Germinal center (tissue), 1 donor: ENCODE results near the gene HMCES.
A peak's percentile ranks its signal among the peaks of the same experiment; 100 is the strongest.
"Not testable (repeated sequence)": the region's sequence is repeated elsewhere in the genome, so short reads cannot be mapped to it uniquely, and the experiment has no call there.

Experiments
- DNase-seq: peaks from one replicate; pipeline ENCODE4 v3.0.0; 2012; ENCODE audit warnings: mixed read lengths, low spot score

The HMCES gene

GRCh38 chr3:129321887-129322286, 43.2 kb downstream of the HMCES start:
- DNase-seq = no peak

DNA sequence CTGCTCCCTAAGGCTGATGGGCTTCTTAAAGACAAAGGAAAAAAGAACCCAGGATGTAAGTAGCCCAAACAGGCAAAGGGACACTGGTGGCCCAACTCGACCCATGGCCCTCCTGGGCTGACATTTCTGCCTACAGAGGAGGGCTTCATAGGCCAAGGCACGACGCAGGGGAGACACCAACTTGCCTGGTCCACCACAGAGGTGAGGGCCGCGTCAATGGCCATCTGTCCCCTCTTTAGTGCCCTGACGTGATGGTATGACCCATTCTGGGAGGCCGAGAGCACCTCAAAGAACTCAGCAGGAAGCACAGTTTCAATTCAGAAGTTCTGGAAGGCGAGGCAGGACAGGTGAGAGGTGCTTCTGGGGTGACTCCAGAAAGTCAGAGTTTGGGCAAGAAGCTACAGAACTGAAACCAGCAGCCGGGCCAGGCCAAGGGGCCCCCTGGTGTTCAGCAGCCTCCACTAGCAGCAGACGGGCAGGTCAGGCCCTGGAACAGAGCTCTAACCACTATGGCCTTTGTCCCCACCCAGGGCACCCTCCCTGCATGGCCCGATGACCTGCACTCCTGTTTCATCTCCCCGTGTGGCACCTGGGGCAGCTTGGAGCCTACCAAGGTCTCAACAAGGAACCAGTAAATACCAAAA, 45.1 kb downstream of the HMCES start:
- DNase-seq = peak; percentile 73

- DNase-seq = no peak
Observed at GRCh38 chr3:129324855-129325254, 46.2 kb downstream of the HMCES start.

- no peak for DNase-seq
Observed at GRCh38 chr3:129325383-129325782, 46.7 kb downstream of the HMCES start.

- DNase-seq = no peak
Observed at GRCh38 chr3:129326138-129326537, 47.5 kb downstream of the HMCES start.

GRCh38 chr3:129326595-129326994, 47.9 kb downstream of the HMCES start:
- no peak for DNase-seq

DNA sequence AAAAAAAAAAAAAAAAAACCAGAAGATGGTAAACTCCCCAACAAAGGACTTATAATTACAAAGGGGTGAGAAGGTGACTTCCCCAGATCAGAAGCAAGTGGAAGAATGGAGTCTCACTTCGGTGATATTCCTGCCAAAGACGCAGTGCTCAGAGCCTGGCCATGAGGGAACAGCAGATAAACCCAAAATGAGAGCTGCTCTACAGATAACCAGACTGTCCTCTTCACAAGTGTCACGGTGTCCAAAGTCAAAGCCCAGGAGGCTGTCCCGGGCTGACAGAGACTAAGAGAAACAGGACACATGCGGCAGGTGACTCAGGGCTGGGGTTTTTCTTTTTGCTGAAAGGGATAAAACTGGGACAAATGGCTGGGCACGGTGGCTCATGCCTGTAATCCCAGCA, 48.8 kb downstream of the HMCES start:
- no peak for DNase-seq

- DNase-seq = no peak
Observed at GRCh38 chr3:129329858-129330257, 51.2 kb downstream of the HMCES start.

DNA sequence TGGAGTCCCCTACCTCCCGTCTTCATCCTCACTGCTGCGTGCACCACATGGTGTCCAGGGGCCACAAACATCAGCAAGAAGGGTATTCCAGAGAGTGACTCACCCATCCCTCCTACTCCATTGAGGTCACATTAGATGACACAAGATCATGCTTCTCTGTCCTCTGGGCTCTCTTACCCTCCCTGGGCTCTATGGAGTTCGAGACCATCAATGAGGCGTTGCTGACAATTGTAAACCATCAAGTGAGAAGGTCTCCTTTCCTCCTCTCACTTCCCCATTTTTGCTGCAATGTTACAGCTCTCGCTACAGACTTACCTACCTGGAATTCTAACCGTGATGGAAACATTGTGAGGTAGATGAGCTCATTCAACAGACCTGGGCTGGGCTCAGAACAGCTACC, 51.7 kb downstream of the HMCES start:
- DNase-seq = no peak

- DNase-seq = no peak
Observed at GRCh38 chr3:129333891-129334290, 55.2 kb downstream of the HMCES start.

- DNase-seq = no peak
Observed at GRCh38 chr3:129336093-129336706, 57.5 kb downstream of the HMCES start.

GRCh38 chr3:129337719-129338118, 59.0 kb downstream of the HMCES start:
- DNase-seq = not testable (repeated sequence)

- not testable (repeated sequence) for DNase-seq
Observed at GRCh38 chr3:129339186-129339585, 60.5 kb downstream of the HMCES start.

DNA sequence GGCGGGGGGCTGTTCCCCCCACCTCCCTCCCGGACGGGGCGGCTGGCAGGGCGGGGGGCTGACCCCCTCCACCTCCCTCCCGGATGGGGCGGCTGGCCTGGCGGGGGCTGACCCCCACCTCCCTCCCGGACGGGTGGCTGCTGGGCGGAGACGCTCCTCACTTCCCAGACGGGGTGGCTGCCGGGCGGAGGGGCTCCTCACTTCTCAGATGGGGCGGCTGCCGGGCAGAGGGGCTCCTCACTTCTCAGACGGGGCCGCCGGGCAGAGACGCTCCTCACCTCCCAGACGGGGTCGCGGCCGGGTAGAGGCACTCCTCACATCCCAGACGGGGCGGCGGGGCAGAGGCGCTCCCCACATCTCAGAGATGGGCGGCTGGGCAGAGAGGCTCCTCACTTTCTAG, 61.2 kb downstream of the HMCES start:
- DNase-seq = not testable (repeated sequence)

DNA sequence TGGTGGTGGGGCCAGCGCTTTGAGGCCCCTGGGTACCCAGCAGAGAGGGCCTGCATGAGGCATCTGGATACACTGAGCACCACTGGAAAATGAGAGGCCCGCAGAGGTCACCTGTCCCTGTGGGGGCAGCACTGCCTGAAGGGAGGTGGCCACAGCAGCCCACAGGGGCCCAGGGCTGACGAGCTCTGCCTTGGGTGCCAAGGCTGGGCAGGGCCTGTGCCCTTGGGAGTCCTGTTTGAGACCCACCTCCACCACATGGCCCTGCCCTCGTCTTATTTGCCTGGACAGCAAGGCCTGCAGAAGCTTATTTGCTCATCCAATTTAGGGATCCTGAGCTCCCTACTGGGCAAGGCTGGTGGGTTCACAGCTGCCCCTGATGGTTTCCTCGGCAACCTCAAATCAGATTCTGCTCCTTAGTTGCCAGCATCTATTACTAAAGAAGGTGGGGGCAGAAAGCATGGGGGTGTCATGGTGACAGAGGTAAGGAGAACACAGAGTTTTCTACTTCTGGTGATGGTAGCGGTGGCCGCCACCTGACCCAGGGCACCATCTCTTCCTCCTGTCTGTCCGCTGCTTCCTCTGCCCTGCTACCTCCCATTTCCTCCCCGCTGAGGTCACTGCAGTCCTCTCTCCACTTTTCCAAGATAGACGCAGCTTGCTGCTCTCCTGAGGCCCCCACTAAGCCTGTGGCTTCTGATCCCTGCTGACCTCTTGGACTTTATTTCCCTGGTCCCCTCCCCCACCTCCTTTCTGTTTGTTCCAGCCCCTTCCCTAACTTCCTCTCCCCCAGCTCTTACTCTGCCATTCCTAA, 62.9 kb downstream of the HMCES start:
- DNase-seq = no peak

GRCh38 chr3:129343643-129344360, 65.1 kb downstream of the HMCES start:
- peak; percentile 37 for DNase-seq

DNA sequence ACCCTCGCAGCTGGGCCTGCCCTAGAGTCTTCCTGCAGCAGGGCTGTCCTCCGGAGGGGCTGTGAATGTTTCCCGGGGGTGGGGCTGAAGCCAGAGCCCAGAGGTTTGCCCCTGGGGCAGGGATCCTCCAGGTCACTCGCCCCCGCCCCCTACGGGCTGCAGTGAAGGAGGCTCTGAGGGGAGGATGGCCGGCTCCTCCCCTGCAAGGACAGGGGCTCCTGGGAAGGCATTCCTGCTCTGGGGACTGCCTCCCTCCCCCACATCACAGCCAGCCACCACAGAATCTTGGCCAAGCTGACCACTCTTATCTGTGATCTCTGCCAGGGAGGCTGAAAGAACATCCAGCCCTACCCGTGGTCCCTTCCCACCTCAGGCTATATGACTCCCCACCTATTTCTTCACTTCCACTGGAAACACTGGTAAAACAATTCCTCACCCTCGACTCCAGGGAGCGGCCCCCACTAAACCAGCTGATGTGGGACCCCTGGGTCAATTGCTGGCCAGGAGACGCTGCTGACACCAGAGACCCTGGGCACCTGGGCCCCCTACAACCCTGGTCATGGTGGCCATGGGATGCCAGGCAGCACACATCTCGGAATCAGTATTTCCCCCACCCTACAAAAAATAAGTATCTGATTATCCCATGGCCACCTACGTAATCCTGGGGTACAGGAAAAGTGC, 66.0 kb downstream of the HMCES start:
- no peak for DNase-seq

DNA sequence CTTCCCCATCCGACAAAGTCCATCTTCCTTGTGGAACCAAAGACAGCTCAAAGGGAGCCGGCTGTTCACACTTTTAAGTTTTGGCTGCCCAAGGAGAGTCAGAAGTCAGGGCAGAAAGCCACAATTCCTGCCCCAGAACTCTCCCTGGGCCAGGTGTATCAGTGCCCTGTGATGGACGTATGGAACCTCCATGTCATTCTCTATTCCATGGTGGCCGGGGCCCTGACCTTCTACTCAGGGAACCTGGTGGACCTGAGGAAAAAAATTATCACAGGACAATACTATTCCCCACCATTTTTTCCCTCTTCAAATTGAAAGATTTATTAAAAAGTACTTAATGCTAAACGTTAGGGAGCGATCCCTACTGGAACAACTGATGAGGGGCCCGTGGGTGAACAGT, 66.6 kb downstream of the HMCES start:
- DNase-seq = no peak

DNA sequence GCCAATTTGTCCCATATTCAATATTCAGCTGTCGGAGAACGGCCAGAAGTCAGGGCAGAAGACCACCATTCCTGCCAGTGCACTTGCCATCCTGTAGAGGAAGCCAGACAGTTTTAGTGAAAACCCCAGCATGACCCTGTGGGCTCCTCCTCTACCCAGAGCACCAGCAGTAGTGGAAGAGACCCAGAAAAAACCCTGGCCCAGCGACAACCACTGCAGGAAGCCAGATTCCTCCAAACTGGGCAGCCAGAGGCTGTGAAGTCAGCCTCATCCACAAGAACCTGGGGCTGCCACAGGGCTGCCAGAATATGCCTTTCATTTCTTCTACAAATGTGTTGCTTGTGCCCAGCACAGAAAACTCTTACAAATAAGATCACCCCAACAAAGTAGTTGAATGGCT, 67.3 kb downstream of the HMCES start:
- DNase-seq = no peak

DNA sequence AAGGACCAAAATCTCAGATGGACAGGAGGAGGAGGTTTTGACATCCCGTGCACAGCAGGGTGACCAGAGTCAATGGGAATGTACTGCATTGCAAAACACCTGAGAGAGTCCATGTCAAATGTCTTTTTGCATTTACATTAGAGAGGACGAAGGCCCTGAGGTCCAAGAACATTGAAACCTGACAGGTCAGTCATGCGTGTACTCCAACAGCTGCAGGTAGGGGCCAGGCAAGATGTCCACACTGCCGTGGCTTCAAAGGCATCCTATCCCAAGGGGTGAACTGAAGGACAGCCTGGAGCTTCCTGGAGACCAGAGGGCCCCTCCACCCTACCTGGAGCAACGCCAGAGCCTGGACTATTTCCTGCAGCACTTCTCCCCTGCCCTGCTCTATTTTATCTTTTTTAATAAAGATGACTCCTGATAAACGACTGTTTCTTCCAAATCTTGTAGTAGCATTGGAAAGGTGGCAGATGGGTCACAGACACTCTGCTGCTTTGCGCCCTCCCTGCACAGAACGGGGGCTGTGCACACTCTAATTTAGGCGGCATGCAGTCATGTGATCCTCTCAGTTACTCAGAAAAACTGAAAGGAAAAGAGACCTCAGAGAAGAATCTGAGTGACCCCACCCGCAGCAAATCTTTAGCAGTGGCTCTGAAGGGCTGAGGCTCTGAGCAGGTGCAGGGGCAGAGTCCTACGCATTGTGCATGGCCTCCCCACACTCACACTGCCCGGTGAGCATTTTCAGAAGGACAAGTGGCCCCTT, 68.2 kb downstream of the HMCES start:
- DNase-seq = no peak

GRCh38 chr3:129347458-129347845, 68.8 kb downstream of the HMCES start:
- no peak for DNase-seq
